Mucosa of descending colon (tissue), 3 donors: ENCODE measurements around the gene SPAG9. TPM values are rescaled to one million over a fixed set of nuclear protein-coding genes. Genes with fewer than 3 reads are reported as not detected.

Source experiments
- ATAC-seq: fragments of 200-7000 bp; cut with Tn5 transposase; one replicate; pipeline ENCODE4 v1.9.1; 2020; ENCODE audit warnings: mild to moderate bottlenecking, moderate library complexity
- DNase-seq, 3 donors: peaks; one replicate each; pipeline ENCODE4 v3.0.0-alpha.2; 2020
- H3K36me3 ChIP-seq: fragments of 200-600 bp; one replicate; pipeline ENCODE4 v1.8.0; 2021; ENCODE audit warnings: low read depth, mild to moderate bottlenecking
- H3K4me1 ChIP-seq: fragments of 200-600 bp; one replicate; pipeline ENCODE4 v1.8.0; 2021; ENCODE audit warnings: low read depth, mild to moderate bottlenecking
- H3K4me3 ChIP-seq: fragments of 200-600 bp; one replicate; pipeline ENCODE4 v1.8.0; 2021; ENCODE audit warnings: mild to moderate bottlenecking
- H3K9me3 ChIP-seq: fragments of 200-600 bp; one replicate; pipeline ENCODE4 v1.8.0; 2021; ENCODE audit warnings: mild to moderate bottlenecking
- CTCF ChIP-seq: fragments of 200-600 bp; IDR thresholded peaks from one replicate; pipeline ENCODE4 v1.8.0; 2022; ENCODE audit warnings: antibody characterized with exemption, mild to moderate bottlenecking
- intact Hi-C, 2 donors: fragments of 100-400 bp; cut with DNase I in 1 of 2; cut with micrococcal nuclease in 1 of 2; formaldehyde crosslinking; loops; one replicate each; pipeline versions ENCODE4 v1.11.0 to v1.11.1; 2022; cut with DNase I, micrococcal nuclease
- total RNA-seq, 3 donors: library from RNA; stranded (reverse); fragmentation: NEBNext Ultra II Directional in 2 of 3; extraction: Animal tissue kit (Norgen Biotek cat#: 25700) in 2 of 3; gene quantifications; one replicate each; pipeline versions ENCODE4 v1.2.1 to v1.2.4, GENCODE V29; 2021 to 2023
- donor health status: DM: no; HTN: no; CAD: no; lungs with moderate emphysema.
- donor health status: DM: no; HTN: no; CAD: no.
- donor health status: DM: no; HTN: yes; CAD: no.

Gene SPAG9
- total RNA-seq, 3 donors from 2014 or later = 64.1 to 96.7 (median 79.8) TPM

GRCh38 chr17:50966163-50966666 lies 154.5 kb downstream of the SPAG9 start:
- intact Hi-C loops = loop anchor here in 1 of 2 donors (10.0 kb wide), 1 partner anchor 181 kb away; no protein-coding TSS in a partner anchor
- no peak for ATAC-seq
- no peak for DNase-seq
- Histone ChIP-seq H3K4me3 (no peak overlapping the region), H3K36me3 (no peaks in the 10 kb centered on the region), H3K4me1 (no peaks in the 10 kb centered on the region), H3K9me3 (no peaks in the 10 kb centered on the region)
- TF ChIP-seq CTCF = no peak

- no peak for TF ChIP-seq CTCF
- Histone ChIP-seq H3K36me3 (no peaks in the 10 kb centered on the region), H3K9me3 (no peaks in the 10 kb centered on the region), H3K4me1 (no peaks in the 10 kb centered on the region), H3K4me3 (no peak overlapping the region)
- intact Hi-C loops = loop anchor here in 1 of 2 donors (10.0 kb wide), 1 partner anchor 178 kb away; no protein-coding TSS in a partner anchor
- DNase-seq = no peak
- no peak for ATAC-seq
Observed at GRCh38 chr17:50963139-50963538, 157.5 kb downstream of the SPAG9 start.

- no peak for ATAC-seq
Observed at GRCh38 chr17:50961282-50962220, 159.1 kb downstream of the SPAG9 start.

GRCh38 chr17:50959341-50959740 lies 161.3 kb downstream of the SPAG9 start:
- TF ChIP-seq CTCF = no peak
- H3K4me1 ChIP-seq = peaks cover 4% of the 10 kb centered on the region
- H3K4me3 ChIP-seq = no peak overlapping the region
- DNase-seq (no peak), ATAC-seq (no peak)
- no peaks in the 10 kb centered on the region for H3K9me3 ChIP-seq
- H3K36me3 ChIP-seq = no peaks in the 10 kb centered on the region
- intact Hi-C loops = loop anchor here in 1 of 2 donors (5.0 to 10.0 kb wide), 3 partner anchors 102 to 405 kb away; no protein-coding TSS in a partner anchor

More at GRCh38 chr17:50961282-50962220, 159.1 kb downstream of the SPAG9 start:
- no peak for DNase-seq
- no peaks in the 10 kb centered on the region for H3K4me1 ChIP-seq
- no peaks in the 10 kb centered on the region for H3K36me3 ChIP-seq
- no peak for TF ChIP-seq CTCF
- intact Hi-C loops = loop anchor here in 1 of 2 donors (10.0 kb wide), 1 partner anchor 177 kb away; no protein-coding TSS in a partner anchor
- no peaks in the 10 kb centered on the region for H3K9me3 ChIP-seq
- H3K4me3 ChIP-seq = no peak overlapping the region

- TF ChIP-seq CTCF = no peak
- H3K36me3 ChIP-seq = no peaks in the 10 kb centered on the region
- intact Hi-C loops = loop anchor here in 1 of 2 donors (5.0 to 10.0 kb wide), 3 partner anchors 101 to 403 kb away; no protein-coding TSS in a partner anchor
- H3K4me3 ChIP-seq = no peak overlapping the region
- H3K9me3 ChIP-seq = no peaks in the 10 kb centered on the region
- ATAC-seq (no peak), DNase-seq (no peak)
- H3K4me1 ChIP-seq = peaks cover 10% of the 10 kb centered on the region
Observed at GRCh38 chr17:50957600-50958575, 162.8 kb downstream of the SPAG9 start.
